Rectal smooth muscle tissue (tissue), 1 donor: ENCODE data around the gene ALG14.
A peak's percentile ranks its signal among the peaks of the same experiment; 100 is the strongest.

Experiments used
- H3K27ac ChIP-seq: one replicate; pipeline ENCODE4 v1.7.0; 2013; ENCODE audit warnings: low read depth, low read length, inconsistent platforms
- H3K27me3 ChIP-seq: one replicate; pipeline ENCODE4 v1.7.0; 2013; ENCODE audit warnings: low read length; ENCODE audit not compliant: control insufficient read depth, insufficient read depth
- H3K36me3 ChIP-seq: one replicate; pipeline ENCODE4 v1.7.0; 2013; ENCODE audit warnings: low read length; ENCODE audit not compliant: control insufficient read depth, insufficient read depth
- H3K4me1 ChIP-seq: one replicate; pipeline ENCODE4 v1.7.0; 2013; ENCODE audit warnings: low read length; ENCODE audit not compliant: control insufficient read depth, insufficient read depth
- H3K4me3 ChIP-seq: one replicate; pipeline ENCODE4 v1.7.0; 2013; ENCODE audit warnings: low read length
- H3K9ac ChIP-seq: one replicate; pipeline ENCODE4 v1.7.0; 2013; ENCODE audit warnings: low read length

ALG14 gene

DNA sequence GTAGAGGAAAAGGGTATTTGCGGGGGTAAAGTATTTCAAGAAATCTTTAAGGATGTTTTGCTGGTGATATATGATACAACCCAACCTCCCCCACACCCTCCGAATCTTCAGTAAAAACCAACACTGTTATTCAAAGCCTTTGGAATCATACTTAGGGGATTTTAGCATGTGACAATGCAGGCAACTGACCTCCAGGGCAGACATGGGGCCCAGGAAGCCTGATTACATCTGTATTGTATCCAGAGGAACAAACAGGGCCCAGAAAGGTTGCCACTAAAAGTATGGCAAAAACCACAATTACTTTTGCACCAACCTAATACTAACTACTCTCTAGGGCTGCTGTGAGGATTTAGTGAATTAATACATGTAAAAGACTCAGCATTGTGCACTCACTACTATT, 102.0 kb downstream of the ALG14 start:
- Histone ChIP-seq H3K36me3 (no peaks in the 10 kb centered on the region), H3K4me1 (no peaks in the 10 kb centered on the region), H3K4me3 (no peak overlapping the region), H3K27ac (no peak overlapping the region), H3K27me3 (no peaks in the 10 kb centered on the region), H3K9ac (no peak overlapping the region)

- H3K4me3 ChIP-seq, result no peak overlapping the region
- H3K27ac ChIP-seq, result no peak overlapping the region
- no peaks in the 10 kb centered on the region for H3K27me3 ChIP-seq
- no peak overlapping the region for H3K9ac ChIP-seq
- no peaks in the 10 kb centered on the region for H3K4me1 ChIP-seq
- H3K36me3 ChIP-seq, result no peaks in the 10 kb centered on the region
Measured at GRCh38 chr1:94969137-94969536, 103.6 kb downstream of the ALG14 start.

DNA sequence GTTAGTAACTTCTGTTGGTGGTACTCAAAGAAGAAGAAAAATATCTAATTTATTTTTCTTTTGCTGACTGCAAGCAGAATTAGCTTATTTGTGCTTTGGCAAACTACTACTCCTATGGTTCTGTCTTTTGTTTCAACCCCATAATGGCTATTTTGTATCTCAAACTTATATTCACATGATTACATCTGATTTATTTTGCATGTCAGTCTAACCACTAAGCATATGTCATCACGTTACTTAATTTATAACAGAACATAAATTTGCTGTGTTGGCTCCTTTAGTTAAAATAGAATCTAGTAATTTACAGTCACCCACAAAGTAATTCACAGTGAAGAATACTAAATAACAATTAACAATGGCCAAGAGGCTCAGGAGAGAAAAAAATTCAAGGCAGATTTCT, 106.7 kb downstream of the ALG14 start:
- no peaks in the 10 kb centered on the region for H3K36me3 ChIP-seq
- H3K27ac ChIP-seq, result no peak overlapping the region
- H3K4me1 ChIP-seq, result no peaks in the 10 kb centered on the region
- H3K27me3 ChIP-seq, result no peaks in the 10 kb centered on the region
- no peak overlapping the region for H3K9ac ChIP-seq
- H3K4me3 ChIP-seq, result no peak overlapping the region

DNA sequence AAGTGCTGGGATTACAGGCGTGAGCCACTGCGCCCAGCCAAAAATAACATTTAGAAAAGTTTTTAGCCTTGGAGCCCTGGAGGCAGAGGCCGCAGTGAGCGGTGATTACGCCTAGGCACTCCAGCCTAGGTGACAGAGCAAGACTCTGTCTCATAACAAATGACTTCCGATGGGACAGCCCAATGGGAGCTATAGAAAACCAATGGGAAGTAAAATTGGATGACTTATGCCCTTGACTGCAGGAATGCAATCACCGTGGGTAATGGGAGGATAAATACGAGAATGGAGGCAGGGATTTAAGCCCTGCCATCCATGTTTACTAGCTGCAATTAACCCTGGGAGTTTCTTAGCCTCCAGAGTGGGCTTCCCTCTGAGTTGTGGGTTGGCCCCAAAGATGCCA, 108.9 kb downstream of the ALG14 start:
- H3K27me3 ChIP-seq, result no peaks in the 10 kb centered on the region
- no peak overlapping the region for H3K9ac ChIP-seq
- no peaks in the 10 kb centered on the region for H3K4me1 ChIP-seq
- H3K27ac ChIP-seq, result no peak overlapping the region
- no peaks in the 10 kb centered on the region for H3K36me3 ChIP-seq
- no peak overlapping the region for H3K4me3 ChIP-seq

GRCh38 chr1:94962409-94963265, 110.1 kb downstream of the ALG14 start:
- H3K27me3 ChIP-seq, result no peaks in the 10 kb centered on the region
- peak overlapping the region; percentile 64 for H3K4me3 ChIP-seq
- H3K4me1 ChIP-seq, result no peaks in the 10 kb centered on the region
- H3K9ac ChIP-seq, result no peak overlapping the region
- H3K36me3 ChIP-seq, result no peaks in the 10 kb centered on the region
- H3K27ac ChIP-seq, result peak overlapping the region; percentile 72

DNA sequence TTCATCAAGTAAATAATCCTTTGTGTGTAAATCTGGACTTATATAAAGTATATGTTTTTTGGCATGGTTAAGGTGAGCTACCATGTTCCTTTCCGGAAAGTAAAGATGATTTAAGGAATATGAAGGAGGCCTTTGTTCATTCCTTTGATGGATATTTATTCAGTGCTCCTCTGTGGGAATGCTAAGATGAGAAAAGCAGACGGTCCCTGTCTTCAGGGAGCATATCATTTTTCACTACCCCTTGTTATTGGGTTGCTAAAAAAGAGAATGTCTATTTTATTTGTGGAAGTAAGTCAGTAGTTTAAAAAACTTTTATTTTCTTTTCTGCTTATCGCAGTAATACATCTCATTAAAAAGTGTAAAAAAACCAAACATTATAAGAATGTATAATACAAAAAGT, 110.8 kb downstream of the ALG14 start:
- Histone ChIP-seq H3K27me3 (no peaks in the 10 kb centered on the region), H3K9ac (no peak overlapping the region), H3K36me3 (no peaks in the 10 kb centered on the region), H3K4me1 (no peaks in the 10 kb centered on the region), H3K27ac (no peak overlapping the region), H3K4me3 (no peak overlapping the region)

GRCh38 chr1:94961582-94961981, 111.2 kb downstream of the ALG14 start:
- H3K27me3 ChIP-seq, result no peaks in the 10 kb centered on the region
- H3K4me3 ChIP-seq, result no peak overlapping the region
- H3K36me3 ChIP-seq, result no peaks in the 10 kb centered on the region
- no peak overlapping the region for H3K9ac ChIP-seq
- no peaks in the 10 kb centered on the region for H3K4me1 ChIP-seq
- H3K27ac ChIP-seq, result no peak overlapping the region

DNA sequence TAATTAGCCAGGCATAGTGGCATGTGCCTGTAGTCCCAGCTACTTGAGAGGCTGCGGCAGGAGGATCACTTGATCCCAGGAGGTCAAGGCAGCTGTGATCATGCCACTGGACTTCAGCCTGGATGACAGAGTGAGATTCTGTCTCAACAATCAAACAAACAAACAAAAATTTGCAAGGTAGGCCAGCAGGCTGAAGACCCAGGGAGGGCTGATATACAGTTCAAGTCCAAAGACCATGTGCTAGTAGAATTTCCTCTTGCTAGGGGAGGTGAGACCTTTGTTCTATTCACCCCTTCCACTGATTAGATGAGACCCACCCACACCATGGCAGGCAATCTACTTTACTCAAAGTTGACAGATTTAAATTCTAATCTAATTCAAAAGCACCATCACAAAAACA, 114.7 kb downstream of the ALG14 start:
- Histone ChIP-seq H3K9ac (no peak overlapping the region), H3K4me3 (no peak overlapping the region), H3K36me3 (no peaks in the 10 kb centered on the region), H3K27me3 (no peaks in the 10 kb centered on the region), H3K4me1 (peaks cover 18% of the 10 kb centered on the region), H3K27ac (no peak overlapping the region)

DNA sequence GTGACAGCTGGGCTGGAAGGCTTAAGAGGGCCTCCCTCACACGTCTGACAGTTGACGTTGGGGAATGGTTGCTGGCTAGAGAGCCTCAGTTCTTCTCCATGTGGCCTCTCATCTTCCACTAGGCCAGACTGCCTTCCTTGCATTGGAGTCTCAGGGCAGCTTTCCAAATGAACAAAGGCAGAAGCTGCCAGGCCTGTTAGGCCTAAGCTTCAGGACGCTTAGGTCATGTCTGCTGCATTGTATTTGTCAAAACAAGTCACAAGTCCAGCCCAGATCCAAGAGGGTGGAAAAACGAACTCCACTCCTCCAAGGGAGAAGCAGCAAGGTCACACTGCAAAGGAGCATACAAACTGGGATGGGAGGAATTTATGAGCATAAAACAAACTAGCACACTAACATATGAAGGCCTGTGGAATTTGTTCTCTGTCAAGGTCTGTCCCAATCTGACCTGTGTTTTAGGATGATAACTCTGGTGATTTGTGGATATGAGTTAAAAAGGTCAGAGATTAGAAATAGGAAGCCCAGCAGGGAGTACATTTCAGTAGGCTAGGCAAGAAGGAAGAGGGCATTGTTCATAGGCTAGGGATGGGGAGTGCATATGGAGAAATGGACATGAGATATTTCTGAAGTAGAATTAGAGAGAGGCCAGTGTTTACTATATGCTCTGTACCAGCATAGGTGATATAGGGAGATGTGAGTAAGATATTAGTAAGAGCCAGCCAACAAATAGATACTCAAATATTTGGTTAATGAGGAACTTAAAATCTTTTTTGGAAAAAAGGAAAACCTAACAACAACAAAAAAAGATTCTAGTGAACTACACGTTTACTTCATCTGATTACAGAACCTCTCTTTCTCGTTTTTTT, 116.8 kb downstream of the ALG14 start:
- Histone ChIP-seq H3K27me3 (no peaks in the 10 kb centered on the region), H3K36me3 (no peaks in the 10 kb centered on the region), H3K9ac (no peak overlapping the region), H3K27ac (peak overlapping the region; percentile 51), H3K4me3 (no peak overlapping the region), H3K4me1 (peaks cover 18% of the 10 kb centered on the region)

DNA sequence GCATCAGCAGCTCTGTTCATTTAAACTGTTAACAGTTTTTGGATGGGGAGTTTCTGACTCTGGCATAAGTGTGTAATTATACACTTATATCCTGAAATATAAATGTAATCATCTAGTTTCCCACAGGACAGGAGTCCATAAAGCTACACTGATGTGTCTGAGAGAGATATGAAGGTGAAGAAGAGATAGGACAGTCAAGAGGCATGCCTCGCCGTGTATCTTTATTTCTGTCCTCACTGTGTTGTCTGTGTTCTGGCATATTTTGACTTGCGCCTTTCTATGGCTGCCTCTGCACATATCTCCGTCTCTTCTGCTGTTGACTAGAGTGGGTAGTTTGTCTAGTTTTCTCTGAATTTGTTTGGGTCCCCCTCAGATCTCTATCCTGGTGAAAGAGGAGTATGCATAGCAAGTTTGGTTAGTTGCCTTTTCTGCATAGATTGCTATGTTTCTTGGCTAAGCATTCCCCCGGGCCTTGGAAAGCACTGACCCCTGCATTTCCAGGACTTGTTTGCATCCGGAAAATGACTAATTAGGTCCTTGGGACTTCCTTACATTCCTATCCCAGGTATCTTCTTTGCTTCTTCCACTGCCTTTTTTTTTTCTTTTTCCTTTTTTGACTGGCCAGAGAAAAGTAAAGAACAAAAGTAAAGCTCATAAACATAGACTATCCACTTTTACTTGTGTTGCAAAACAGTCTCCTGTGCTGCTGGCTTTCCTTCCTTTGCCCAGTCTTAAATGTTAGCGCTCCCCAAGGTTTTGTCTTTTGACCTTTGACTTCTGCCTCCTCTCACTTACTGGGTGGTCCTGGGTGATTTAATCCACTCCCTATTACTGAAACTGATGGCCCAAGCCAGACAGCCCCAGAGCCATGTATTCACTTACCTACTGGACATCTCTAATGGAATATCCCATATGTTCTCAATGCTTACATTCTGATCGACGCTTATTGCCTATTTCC, 118.2 kb downstream of the ALG14 start:
- H3K4me3 ChIP-seq, result no peak overlapping the region
- H3K27ac ChIP-seq, result peak overlapping the region; percentile 38
- peaks cover 18% of the 10 kb centered on the region for H3K4me1 ChIP-seq
- no peaks in the 10 kb centered on the region for H3K36me3 ChIP-seq
- no peak overlapping the region for H3K9ac ChIP-seq
- no peaks in the 10 kb centered on the region for H3K27me3 ChIP-seq

DNA sequence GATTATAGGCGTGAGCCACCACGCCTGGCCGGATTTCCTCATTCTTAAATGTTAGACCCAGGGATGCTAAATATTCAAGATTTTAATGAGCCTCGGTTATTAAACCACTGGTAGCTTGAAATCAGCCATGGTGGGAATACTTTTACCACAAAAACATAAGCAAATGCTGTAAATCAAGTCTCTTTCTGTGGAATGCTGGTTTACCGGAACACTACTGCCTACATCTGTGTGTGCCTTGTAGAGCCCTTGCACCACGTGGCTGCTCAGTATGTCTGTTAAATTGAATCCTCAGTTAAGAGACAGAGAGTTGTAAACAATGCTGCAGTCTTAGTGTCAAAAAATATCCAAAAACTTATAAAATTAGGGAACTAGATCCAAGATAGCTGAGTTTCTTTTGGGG, 119.0 kb downstream of the ALG14 start:
- no peak overlapping the region for H3K9ac ChIP-seq
- no peak overlapping the region for H3K4me3 ChIP-seq
- no peak overlapping the region for H3K27ac ChIP-seq
- H3K27me3 ChIP-seq, result no peaks in the 10 kb centered on the region
- H3K4me1 ChIP-seq, result peaks cover 18% of the 10 kb centered on the region
- no peaks in the 10 kb centered on the region for H3K36me3 ChIP-seq

- H3K36me3 ChIP-seq, result no peaks in the 10 kb centered on the region
- no peak overlapping the region for H3K27ac ChIP-seq
- no peak overlapping the region for H3K9ac ChIP-seq
- peaks cover 18% of the 10 kb centered on the region for H3K4me1 ChIP-seq
- H3K27me3 ChIP-seq, result no peaks in the 10 kb centered on the region
- no peak overlapping the region for H3K4me3 ChIP-seq
Measured at GRCh38 chr1:94953107-94953506, 119.6 kb downstream of the ALG14 start.
